ENCODE measurements around the gene ARHGAP24. TPM values are rescaled to one million over a fixed set of nuclear protein-coding genes. Genes with fewer than 3 reads are reported as not detected.

ARHGAP24 gene
- total and polyA plus RNA-seq, 7 donors = 0.46 to 40.4 (median 23.1) TPM

DNA sequence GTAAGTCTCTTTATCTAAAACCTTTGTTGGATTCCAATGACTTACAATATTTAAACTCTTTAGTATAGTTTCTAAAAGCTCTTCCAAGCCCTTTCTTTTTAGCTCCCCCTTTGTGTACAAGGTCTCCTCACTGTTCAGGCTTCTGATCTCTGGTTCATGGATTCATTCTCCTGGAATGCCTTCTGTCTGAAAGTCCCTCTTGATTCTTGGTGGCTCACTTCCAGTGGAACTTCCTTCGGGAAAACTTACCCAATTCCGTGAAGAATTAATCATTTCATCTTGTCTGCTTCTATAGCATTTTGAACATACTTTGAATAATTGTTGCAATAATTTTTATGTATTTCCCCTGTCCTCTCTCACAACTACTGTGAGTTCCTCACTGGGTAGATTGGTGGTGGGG lies 3.6 kb downstream of the ARHGAP24 start:
- H3K36me3 ChIP-seq = no peaks in the 10 kb centered on the region
- no peak overlapping the region for H3K27ac ChIP-seq
- H3K27me3 ChIP-seq = peaks cover 0 to 20% (median 0%) of the 10 kb centered on the region in 3 donors
- H3K4me1 ChIP-seq = peaks cover 0 to 12% (median 2%) of the 10 kb centered on the region in 4 donors
- WGBS, 2 donors = 80 to 86% methylated on average over 2 of the region's 2 CpGs
- TF ChIP-seq POLR2A (IDR thresholded peaks at IDR 0.05) (no peak), POLR2AphosphoS5 (IDR thresholded peaks at IDR 0.05) (no peak), EP300 (IDR thresholded peaks at IDR 0.05) (no peak)
- TF ChIP-seq, protein P1, sequence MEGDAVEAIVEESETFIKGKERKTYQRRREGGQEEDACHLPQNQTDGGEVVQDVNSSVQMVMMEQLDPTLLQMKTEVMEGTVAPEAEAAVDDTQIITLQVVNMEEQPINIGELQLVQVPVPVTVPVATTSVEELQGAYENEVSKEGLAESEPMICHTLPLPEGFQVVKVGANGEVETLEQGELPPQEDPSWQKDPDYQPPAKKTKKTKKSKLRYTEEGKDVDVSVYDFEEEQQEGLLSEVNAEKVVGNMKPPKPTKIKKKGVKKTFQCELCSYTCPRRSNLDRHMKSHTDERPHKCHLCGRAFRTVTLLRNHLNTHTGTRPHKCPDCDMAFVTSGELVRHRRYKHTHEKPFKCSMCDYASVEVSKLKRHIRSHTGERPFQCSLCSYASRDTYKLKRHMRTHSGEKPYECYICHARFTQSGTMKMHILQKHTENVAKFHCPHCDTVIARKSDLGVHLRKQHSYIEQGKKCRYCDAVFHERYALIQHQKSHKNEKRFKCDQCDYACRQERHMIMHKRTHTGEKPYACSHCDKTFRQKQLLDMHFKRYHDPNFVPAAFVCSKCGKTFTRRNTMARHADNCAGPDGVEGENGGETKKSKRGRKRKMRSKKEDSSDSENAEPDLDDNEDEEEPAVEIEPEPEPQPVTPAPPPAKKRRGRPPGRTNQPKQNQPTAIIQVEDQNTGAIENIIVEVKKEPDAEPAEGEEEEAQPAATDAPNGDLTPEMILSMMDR (IDR thresholded peaks at IDR 0.05) = no peak
- DNase-seq = no peak
- no peaks in the 10 kb centered on the region for H3K9me3 ChIP-seq
- intact Hi-C loops (cut with DNase I) = no loop called here
- H3K4me3 ChIP-seq = no peak overlapping the region

DNA sequence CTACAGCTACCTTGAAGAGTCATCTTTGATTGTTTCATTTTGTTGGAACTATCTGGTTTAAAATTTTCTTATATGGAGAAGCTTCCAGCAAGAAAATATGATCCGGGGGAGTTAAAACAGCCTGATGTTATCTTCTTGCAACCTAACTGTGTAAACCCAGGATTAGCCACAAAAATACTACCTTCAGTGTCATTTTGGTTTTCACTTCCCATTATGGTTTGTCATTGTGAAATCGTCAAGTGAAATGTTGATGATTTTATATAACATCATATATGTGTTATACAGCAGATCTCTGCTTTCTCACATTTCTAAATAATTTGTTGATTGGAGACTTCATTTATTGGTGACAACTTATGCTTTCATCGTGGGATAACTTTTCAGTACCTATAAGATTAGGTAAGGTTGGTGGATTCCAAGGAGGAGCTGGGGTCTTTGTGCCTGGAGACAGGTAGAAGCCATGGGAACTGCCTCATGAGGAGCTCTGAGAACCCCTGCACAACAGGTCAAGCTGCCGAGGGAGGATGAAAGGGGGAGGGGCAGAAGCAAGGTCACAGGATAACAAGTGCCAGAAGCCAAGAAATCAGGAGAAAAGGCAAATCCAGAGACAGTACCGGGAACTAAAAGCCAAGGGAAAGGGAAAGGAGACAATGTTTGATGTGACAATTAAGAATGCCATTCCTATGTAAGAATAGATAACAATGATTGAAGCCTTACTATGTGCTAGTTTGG lies 7.2 kb downstream of the ARHGAP24 start:
- no peak for DNase-seq
- H3K36me3 ChIP-seq = no peaks in the 10 kb centered on the region
- peaks cover 0 to 8% (median 0%) of the 10 kb centered on the region in 3 donors for H3K27me3 ChIP-seq
- no peaks in the 10 kb centered on the region for H3K9me3 ChIP-seq
- H3K4me3 ChIP-seq = no peak overlapping the region
- TF ChIP-seq POLR2A (IDR thresholded peaks at IDR 0.05) = no peak
- TF ChIP-seq, protein P1 (IDR thresholded peaks at IDR 0.05) = no peak
- no peak for TF ChIP-seq EP300 (IDR thresholded peaks at IDR 0.05)
- TF ChIP-seq POLR2AphosphoS5 (IDR thresholded peaks at IDR 0.05) = no peak
- no peak overlapping the region for H3K27ac ChIP-seq
- no peaks in the 10 kb centered on the region for H3K4me1 ChIP-seq
- 65 to 82% methylated on average over 5 of the region's 5 CpGs for WGBS, 2 donors
- intact Hi-C loops (cut with DNase I) = no loop called here

DNA sequence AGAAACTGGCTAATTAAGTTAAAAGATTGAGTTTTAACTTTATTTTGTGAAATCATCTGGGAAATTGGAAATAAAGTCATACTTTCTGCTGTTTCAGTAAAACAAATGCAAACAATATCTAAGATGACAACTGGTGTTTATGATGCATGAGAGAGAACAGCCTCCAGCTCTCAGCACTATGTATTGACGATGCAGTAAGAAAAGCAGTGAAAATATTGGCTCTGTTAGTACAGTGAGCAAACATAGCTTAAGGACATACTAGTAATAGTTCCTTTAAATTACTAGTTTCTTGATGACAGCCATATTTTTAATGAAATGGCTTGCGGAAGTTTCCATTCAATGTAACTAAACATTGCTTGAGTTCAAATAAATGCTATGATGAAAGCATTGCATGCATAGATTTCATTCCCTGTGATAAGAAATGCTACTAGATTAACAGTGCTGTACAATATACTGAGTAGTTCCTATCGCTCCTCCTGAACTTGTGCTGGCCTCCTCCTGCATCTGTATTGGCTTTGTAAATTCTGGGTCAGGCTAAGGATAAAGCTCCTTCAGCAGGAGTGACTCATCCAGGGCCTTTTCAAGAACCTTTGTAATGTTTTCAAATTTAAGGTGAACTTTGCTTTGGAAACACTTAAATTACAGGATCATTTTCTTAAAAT lies 11.6 kb downstream of the ARHGAP24 start:
- Histone ChIP-seq H3K27ac (no peak overlapping the region), H3K27me3 (no peaks in the 10 kb centered on the region), H3K36me3 (no peaks in the 10 kb centered on the region), H3K9me3 (no peaks in the 10 kb centered on the region), H3K4me3 (no peak overlapping the region), H3K4me1 (peaks cover 0 to 6% (median 0%) of the 10 kb centered on the region in 4 donors)
- WGBS, 2 donors = 92 to 93% methylated on average over 3 of the region's 3 CpGs
- intact Hi-C loops (cut with DNase I) = no loop called here
- DNase-seq = no peak
- TF ChIP-seq POLR2A (IDR thresholded peaks at IDR 0.05) (no peak), POLR2AphosphoS5 (IDR thresholded peaks at IDR 0.05) (no peak), EP300 (IDR thresholded peaks at IDR 0.05) (no peak)
- TF ChIP-seq, protein P1 (IDR thresholded peaks at IDR 0.05) = no peak

DNA sequence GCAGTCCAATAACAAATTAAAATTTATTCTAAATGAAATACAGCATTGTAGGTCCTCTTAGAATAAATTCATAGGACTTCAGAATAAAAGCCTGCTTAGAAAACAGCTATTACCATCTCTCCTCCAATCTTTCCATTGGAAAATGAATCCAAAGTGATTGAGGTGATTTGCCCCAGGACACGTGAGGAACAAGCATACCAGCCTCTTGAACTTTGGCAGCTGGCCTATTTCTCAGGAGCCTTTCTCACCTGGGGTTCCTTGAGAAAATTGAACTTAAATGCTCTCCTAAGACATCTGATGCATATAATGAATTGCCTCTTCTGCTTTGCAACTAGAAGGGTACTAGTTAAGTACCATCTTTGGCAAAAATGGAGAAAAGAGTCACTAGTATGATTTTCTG lies 13.5 kb downstream of the ARHGAP24 start:
- no peak overlapping the region for H3K27ac ChIP-seq
- H3K27me3 ChIP-seq = no peaks in the 10 kb centered on the region
- no peak for DNase-seq
- no peaks in the 10 kb centered on the region for H3K36me3 ChIP-seq
- H3K4me3 ChIP-seq = no peak overlapping the region
- no peaks in the 10 kb centered on the region for H3K9me3 ChIP-seq
- TF ChIP-seq EP300 (IDR thresholded peaks at IDR 0.05) (no peak), POLR2A (IDR thresholded peaks at IDR 0.05) (no peak), POLR2AphosphoS5 (IDR thresholded peaks at IDR 0.05) (no peak)
- TF ChIP-seq, protein P1 (IDR thresholded peaks at IDR 0.05) = no peak
- intact Hi-C loops (cut with DNase I) = no loop called here
- 42 to 72% methylated on average over 1 of the region's 1 CpG for WGBS, 2 donors
- H3K4me1 ChIP-seq = peaks cover 0 to 6% (median 0%) of the 10 kb centered on the region in 4 donors
